EL (cell line): ENCODE results near the gene MON1B.
"Not testable (repeated sequence)": the region's sequence is repeated elsewhere in the genome, so short reads cannot be mapped to it uniquely, and the experiment has no call there.

ENCODE experiments used
- DNase-seq: peaks from one replicate; pipeline ENCODE4 v3.0.0-alpha.2; 2016

Gene MON1B

GRCh38 chr16:77190478-77191258, at the start of gene MON1B:
MON1B (plus strand) TSS chr16:77191190; CDS start chr16:77191486, 296 bp downstream.
- DNase-seq: peak; percentile 99

- no peak for DNase-seq
These were observed 47.6 kb upstream of the MON1B start for GRCh38 chr16:77143364-77143763.

GRCh38 chr16:77148121-77148520, 42.9 kb upstream of the MON1B start:
- DNase-seq: no peak

DNA sequence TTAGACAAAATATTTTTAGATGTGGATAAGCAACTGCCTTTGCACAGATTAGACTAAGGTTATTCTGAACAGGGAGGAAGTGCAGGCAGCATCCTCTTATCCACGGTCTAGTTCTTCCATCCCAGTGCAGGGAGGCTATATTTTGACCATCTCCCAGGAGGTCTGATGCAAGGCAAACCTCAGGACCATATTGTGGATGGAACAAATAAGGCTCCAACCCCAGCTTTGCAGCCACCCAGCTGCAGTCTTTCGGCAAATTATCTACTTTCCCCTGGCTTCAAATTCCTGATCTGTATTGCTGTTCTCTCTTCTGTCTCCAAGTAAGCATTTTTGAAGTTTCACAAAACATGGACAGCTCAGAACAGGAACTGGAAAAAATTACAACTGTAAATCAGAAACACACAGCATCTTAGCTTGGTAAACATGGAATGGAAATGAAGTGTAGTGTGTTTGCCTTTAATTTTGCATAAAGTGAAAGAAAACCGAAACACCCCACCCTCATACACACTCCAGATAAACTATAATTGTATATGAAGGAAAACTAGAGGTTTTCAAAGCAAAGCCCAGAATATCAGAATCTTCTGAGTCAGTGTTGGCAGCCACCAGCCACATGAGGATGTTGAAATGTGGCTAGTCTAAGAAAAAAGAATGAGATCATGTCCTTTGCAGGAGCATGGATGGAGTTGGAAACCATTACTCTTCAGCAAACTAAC, 33.5 kb upstream of the MON1B start:
- DNase-seq: no peak

- no peak for DNase-seq
These were observed 32.7 kb upstream of the MON1B start for GRCh38 chr16:77158293-77158692.

- DNase-seq: no peak
These were observed 26.0 kb upstream of the MON1B start for GRCh38 chr16:77165006-77165405.

- not testable (repeated sequence) for DNase-seq
These were observed 25.3 kb upstream of the MON1B start for GRCh38 chr16:77165536-77166236.

DNA sequence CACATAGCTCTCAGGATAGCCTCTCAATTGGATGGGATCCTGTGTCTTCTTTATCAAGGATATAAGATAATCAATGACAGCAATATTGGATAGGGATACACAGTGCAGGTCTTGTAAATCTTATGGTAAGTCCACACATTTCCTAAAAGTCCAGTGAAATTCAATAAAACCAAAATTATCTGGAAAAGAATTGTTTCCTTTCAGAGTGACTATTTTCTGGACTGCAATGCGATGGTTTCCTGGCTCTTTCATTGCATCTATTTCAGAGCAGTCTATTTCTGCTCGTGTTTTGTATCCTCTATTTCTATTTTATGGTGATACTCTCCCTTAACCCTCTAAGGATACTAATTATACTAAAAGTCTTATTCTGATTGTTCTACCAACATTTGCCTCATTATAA, 24.3 kb upstream of the MON1B start:
- no peak for DNase-seq

GRCh38 chr16:77168901-77169300, 22.1 kb upstream of the MON1B start:
- DNase-seq: no peak

DNA sequence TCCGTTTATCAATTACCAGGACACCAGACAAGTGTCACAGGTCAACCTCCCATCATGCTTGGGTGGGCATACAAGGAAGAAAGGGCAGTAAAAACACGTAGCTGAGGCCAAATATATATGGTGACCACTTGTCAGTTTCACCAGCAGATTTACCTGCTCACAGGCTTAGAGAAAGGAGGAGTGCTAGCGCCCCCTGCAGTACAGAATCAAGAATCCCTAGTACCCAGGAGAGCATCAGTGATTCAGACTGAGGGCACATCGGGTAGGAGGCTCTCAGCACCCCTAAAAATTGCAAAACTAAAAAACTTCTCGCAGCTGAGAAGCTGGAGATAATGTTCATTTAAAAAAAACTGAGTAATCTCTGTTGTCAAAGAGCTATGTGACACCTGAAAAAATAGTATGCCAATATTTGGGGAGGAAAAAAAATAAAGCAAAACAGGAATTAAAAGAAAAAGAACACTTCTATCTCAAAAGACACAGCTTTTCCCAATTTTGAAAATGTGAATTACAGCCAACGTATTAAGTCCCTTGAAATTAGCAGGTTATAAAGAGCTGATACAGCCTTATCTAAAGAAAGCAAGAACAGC, 21.2 kb upstream of the MON1B start:
- peak; percentile 35 for DNase-seq

DNA sequence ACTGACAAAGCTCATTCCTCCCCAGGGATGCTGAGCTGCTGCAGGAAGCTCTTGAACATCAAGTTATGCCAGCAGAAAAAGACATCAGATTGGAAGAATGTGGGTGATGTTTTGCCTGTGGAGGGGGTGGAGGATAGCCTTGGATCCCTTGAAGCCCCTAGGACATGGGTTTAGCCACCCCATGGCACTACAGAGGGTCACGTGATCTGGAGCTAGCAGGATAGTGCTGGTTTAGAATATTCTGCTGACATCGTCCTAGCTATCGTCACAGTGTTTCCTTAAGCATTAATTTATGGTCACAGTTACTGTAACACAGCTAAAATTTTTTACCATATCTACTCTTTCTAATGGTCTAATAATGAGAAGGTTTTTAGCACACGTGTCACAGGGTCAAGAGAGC, 20.2 kb upstream of the MON1B start:
- DNase-seq: no peak

- DNase-seq: peak; percentile 56
These were observed 19.0 kb upstream of the MON1B start for GRCh38 chr16:77171745-77172635.

- no peak for DNase-seq
These were observed 18.0 kb upstream of the MON1B start for GRCh38 chr16:77172951-77173350.

DNA sequence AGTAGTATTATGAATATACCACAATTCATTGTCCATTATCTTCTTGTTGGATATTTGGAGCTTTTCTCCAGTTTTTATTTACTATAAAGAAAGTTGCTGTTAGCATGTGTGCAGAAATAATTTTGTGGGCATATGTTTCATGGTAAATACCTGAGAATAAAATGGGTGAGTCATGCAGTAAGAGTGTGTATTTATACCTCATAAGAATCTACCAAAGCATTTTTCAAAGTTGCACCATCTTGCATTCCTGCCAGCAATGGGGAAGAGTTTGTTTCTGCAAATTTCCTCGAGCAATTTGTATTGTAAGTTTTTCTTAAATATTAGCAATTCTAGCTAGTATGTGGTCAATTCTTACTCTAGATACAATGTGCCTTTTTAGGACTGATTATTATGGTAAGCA, 7.9 kb upstream of the MON1B start:
- DNase-seq: no peak

- not testable (repeated sequence) for DNase-seq
These were observed 4.7 kb upstream of the MON1B start for GRCh38 chr16:77186298-77186697.

DNA sequence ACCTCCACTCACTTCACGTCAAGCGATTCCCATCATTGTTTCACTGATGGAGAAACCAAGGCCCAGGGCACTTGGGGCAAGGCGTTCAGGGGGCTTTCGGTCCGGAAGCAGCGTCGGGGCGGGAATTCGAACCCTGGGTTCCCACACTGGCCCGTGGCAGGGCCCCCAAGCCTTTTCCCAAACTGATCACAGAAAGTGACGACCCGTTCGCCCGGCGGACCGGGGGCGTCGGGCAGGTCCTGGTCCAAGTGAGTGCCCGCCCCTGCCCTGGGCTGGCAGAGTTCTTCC, 856 bp upstream of the MON1B start:
- DNase-seq: no peak

DNA sequence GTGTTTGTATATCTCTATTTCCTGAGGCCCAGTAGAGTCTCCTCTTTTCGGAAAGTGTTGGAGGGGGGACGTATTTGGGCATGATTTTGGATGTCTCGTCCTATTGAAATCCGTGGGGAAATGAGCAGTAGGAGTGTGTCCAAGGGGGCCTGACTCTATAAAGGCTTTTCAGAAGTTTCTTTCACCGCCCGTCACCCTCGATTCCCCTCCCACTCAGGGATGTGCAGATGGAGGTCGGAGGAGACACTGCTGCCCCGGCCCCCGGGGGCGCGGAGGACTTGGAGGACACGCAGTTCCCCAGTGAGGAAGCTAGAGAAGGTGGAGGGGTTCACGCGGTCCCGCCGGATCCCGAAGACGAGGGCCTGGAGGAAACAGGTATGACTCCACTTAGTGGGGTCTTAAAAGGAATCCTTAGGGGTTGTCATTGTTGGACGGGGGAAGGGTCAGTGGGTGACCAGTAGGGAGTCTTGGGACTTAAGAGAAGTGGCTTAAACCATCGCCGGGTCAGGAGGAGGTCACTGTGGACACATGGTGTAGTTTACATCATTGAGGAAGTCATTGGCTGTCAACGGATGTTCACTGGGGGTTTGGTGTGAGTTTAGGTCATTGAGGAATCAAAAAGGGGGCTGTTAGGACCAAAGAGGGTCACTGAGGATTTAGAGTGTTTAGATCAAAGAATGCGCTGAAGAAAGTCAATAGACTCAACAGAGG, 424 bp downstream of the MON1B start:
- DNase-seq: peak; percentile 11

DNA sequence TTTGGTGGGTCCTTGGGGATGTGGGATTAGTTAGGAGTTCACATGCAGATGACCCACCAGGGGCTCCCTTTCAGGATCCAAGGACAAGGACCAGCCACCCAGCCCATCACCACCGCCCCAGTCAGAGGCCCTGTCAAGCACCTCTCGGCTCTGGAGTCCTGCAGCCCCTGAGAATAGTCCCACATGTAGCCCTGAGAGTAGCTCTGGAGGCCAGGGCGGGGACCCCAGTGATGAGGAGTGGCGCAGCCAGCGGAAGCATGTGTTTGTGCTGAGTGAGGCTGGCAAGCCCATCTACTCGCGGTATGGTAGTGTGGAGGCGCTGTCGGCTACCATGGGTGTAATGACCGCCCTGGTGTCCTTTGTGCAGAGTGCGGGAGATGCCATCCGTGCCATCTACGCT, 2.4 kb downstream of the MON1B start:
- DNase-seq: no peak

DNA sequence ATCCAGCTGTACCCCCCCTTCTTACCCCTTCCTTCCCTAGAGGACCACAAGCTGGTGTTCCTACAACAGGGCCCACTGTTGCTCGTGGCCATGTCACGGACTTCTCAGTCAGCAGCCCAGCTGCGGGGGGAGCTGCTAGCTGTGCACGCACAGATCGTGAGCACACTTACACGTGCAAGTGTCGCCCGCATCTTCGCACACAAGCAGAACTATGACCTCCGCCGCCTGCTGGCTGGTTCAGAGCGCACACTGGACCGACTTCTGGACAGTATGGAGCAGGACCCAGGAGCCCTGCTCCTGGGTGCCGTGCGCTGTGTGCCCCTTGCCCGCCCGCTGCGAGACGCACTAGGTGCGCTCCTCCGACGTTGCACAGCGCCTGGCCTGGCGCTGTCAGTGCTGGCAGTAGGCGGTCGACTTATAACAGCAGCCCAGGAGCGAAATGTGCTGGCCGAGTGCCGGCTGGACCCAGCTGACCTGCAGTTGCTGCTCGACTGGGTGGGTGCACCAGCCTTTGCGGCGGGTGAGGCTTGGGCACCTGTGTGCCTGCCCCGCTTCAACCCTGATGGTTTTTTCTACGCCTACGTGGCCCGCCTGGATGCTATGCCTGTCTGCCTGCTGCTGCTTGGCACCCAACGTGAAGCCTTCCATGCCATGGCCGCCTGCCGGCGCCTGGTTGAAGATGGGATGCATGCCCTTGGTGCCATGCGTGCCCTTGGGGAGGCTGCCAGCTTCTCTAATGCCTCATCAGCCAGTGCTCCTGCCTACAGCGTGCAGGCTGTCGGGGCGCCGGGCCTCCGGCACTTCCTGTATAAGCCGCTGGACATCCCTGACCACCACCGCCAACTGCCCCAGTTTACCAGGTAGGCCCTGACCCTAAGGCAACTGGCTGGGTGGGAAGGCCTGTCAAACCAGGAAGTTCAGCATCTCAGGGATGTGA, 3.6 kb downstream of the MON1B start:
- no peak for DNase-seq

- no peak for DNase-seq
These were observed 4.4 kb downstream of the MON1B start for GRCh38 chr16:77195411-77195810.

GRCh38 chr16:77197747-77198146, 6.8 kb downstream of the MON1B start:
- DNase-seq: no peak
